H9 (cell line): Measurements from ENCODE around the gene TMEM91. TPM values are rescaled to one million over a fixed set of nuclear protein-coding genes. Genes with fewer than 3 reads are reported as not detected.

Source experiments
- DNase-seq: peaks from one replicate; pipeline ENCODE4 v3.0.0-alpha.2; 2017
- H2AFZ ChIP-seq: one replicate; pipeline ENCODE4 v1.6.1; 2013; ENCODE audit warnings: mild to moderate bottlenecking, low read length, control low read depth, moderate library complexity
- H2AK5ac ChIP-seq: 2 replicates; pipeline ENCODE4 v1.6.1; 2013; ENCODE audit warnings: low read length, control low read depth, mixed read lengths; ENCODE audit not compliant: insufficient read length
- H2BK120ac ChIP-seq: one replicate; pipeline ENCODE4 v1.6.1; 2013; ENCODE audit warnings: low read depth, mild to moderate bottlenecking, low read length, control low read depth, inconsistent platforms; ENCODE audit not compliant: poor library complexity, severe bottlenecking
- H2BK12ac ChIP-seq: 2 replicates; pipeline ENCODE4 v1.6.1; 2013; ENCODE audit warnings: low read length, control low read depth, mixed read lengths, low read depth; ENCODE audit not compliant: insufficient read length
- H2BK15ac ChIP-seq: 2 replicates; pipeline ENCODE4 v1.6.1; 2013; ENCODE audit warnings: low read depth, low read length, control low read depth
- H2BK20ac ChIP-seq: one replicate; pipeline ENCODE4 v1.6.1; 2013; ENCODE audit warnings: low read depth, mild to moderate bottlenecking, low read length, control low read depth, inconsistent platforms; ENCODE audit not compliant: poor library complexity, severe bottlenecking
- H2BK5ac ChIP-seq: 2 replicates; pipeline ENCODE4 v1.6.1; 2013; ENCODE audit warnings: low read length, control low read depth, mixed read lengths; ENCODE audit not compliant: insufficient read length
- H3K14ac ChIP-seq: 2 replicates; pipeline ENCODE4 v1.6.1; 2013; ENCODE audit warnings: low read length, control low read depth; ENCODE audit not compliant: insufficient read depth
- H3K18ac ChIP-seq: 2 replicates; pipeline ENCODE4 v1.6.1; 2013; ENCODE audit warnings: low read depth, mild to moderate bottlenecking, mixed read lengths, low read length, control low read depth; ENCODE audit not compliant: insufficient read length
- H3K23ac ChIP-seq: 2 replicates; pipeline ENCODE4 v1.6.1; 2013; ENCODE audit warnings: low read length, control low read depth, mixed read lengths, low read depth; ENCODE audit not compliant: insufficient read length
- H3K23me2 ChIP-seq: 2 replicates; pipeline ENCODE4 v1.6.1; 2013; ENCODE audit warnings: low read depth, mild to moderate bottlenecking, mixed read lengths, low read length, control low read depth; ENCODE audit not compliant: insufficient read length, poor library complexity, severe bottlenecking
- H3K27ac ChIP-seq: 2 replicates; pipeline ENCODE4 v1.5.1; 2013; ENCODE audit warnings: low read length, control low read depth, mixed read lengths, low read depth; ENCODE audit not compliant: insufficient read length
- H3K27me3 ChIP-seq: 2 replicates; pipeline ENCODE4 v1.6.1; 2013; ENCODE audit warnings: low read length, control low read depth, inconsistent platforms; ENCODE audit not compliant: insufficient read depth
- H3K4ac ChIP-seq: 2 replicates; pipeline ENCODE4 v1.6.1; 2013; ENCODE audit warnings: low read depth, mild to moderate bottlenecking, control low read depth, inconsistent platforms, low read length, moderate library complexity
- H3K4me1 ChIP-seq: 2 replicates; pipeline ENCODE4 v1.6.1; 2013; ENCODE audit warnings: low read length, control low read depth, inconsistent platforms; ENCODE audit not compliant: insufficient read depth
- H3K4me2 ChIP-seq: 2 replicates; pipeline ENCODE4 v1.6.1; 2013; ENCODE audit warnings: low read length, control low read depth, mixed read lengths; ENCODE audit not compliant: insufficient read length, insufficient read depth
- H3K56ac ChIP-seq: 2 replicates; pipeline ENCODE4 v1.6.1; 2013; ENCODE audit warnings: low read depth, mild to moderate bottlenecking, mixed read lengths, low read length, control low read depth; ENCODE audit not compliant: insufficient read length
- H3K79me1 ChIP-seq: 2 replicates; pipeline ENCODE4 v1.6.1; 2013; ENCODE audit warnings: low read depth, mild to moderate bottlenecking, moderate library complexity, low read length, control low read depth, inconsistent platforms; ENCODE audit not compliant: insufficient read depth, poor library complexity, severe bottlenecking
- H3K79me2 ChIP-seq: 2 replicates; pipeline ENCODE4 v1.6.1; 2013; ENCODE audit warnings: low read length, control low read depth, inconsistent platforms; ENCODE audit not compliant: insufficient read depth
- H3K9ac ChIP-seq: 2 replicates; pipeline ENCODE4 v1.6.1; 2013; ENCODE audit warnings: low read length, control low read depth, mixed read lengths; ENCODE audit not compliant: insufficient read length; ENCODE audit errors: extremely low read depth
- H3K9me3 ChIP-seq: one replicate; pipeline ENCODE4 v1.6.1; 2013; ENCODE audit warnings: low read depth, low read length, inconsistent platforms; ENCODE audit not compliant: control insufficient read depth
- H3T11ph ChIP-seq: one replicate; pipeline ENCODE4 v1.6.1; 2013; ENCODE audit warnings: mild to moderate bottlenecking, low read length, control low read depth, inconsistent platforms
- H4K20me1 ChIP-seq: one replicate; pipeline ENCODE4 v1.6.1; 2013; ENCODE audit not compliant: control insufficient read depth, insufficient read length, insufficient read depth
- H4K5ac ChIP-seq: 2 replicates; pipeline ENCODE4 v1.6.1; 2013; ENCODE audit warnings: low read depth, mild to moderate bottlenecking, mixed read lengths, low read length, control low read depth; ENCODE audit not compliant: insufficient read length
- H4K8ac ChIP-seq: replicated peaks from 2 replicates; pipeline ENCODE4 v1.6.1; 2013; ENCODE audit warnings: low read length, control low read depth, mixed read lengths, low read depth; ENCODE audit not compliant: insufficient read length
- H4K91ac ChIP-seq: 2 replicates; pipeline ENCODE4 v1.6.1; 2013; ENCODE audit warnings: low read depth, mild to moderate bottlenecking, moderate library complexity, mixed read lengths, low read length, control low read depth; ENCODE audit not compliant: insufficient read length
- H3K27ac Mint-ChIP-seq, 3 experiments: 2 replicates in 2 of 3; 3 replicates in 1 of 3; pipeline ENCODE4 v1.8.0; 2020 to 2021; ENCODE audit warnings: mixed read lengths in 3 of 3, mild to moderate bottlenecking in 1 of 3, moderate library complexity in 1 of 3
- H3K27me3 Mint-ChIP-seq: 2 replicates; pipeline ENCODE4 v1.8.0; 2021; ENCODE audit warnings: low read depth, mild to moderate bottlenecking, moderate library complexity, mixed read lengths
- H3K36me3 Mint-ChIP-seq, 3 experiments: 2 replicates in 2 of 3; 3 replicates in 1 of 3; pipeline ENCODE4 v1.8.0; 2020 to 2021; ENCODE audit warnings: low read depth in 3 of 3, mixed read lengths in 3 of 3; ENCODE audit not compliant: insufficient read depth in 1 of 3
- H3K4me1 Mint-ChIP-seq, 2 experiments: 2 replicates each; pipeline ENCODE4 v1.8.0; 2020; ENCODE audit warnings: mixed read lengths in 2 of 2
- H3K4me3 Mint-ChIP-seq, 2 experiments: 2 replicates in 1 of 2; 3 replicates in 1 of 2; pipeline ENCODE4 v1.8.0; 2020 to 2021; ENCODE audit warnings: mild to moderate bottlenecking in 2 of 2, mixed read lengths in 2 of 2, moderate library complexity in 1 of 2
- H3K9me3 Mint-ChIP-seq, 2 experiments: 2 replicates in 1 of 2; 3 replicates in 1 of 2; pipeline ENCODE4 v1.8.0; 2020; ENCODE audit warnings: mild to moderate bottlenecking in 2 of 2, mixed read lengths in 2 of 2, moderate library complexity in 1 of 2
- WGBS: extraction: QIAGEN DNeasy Blood & Tissue Kit; methylation state at CpG from one replicate; pipeline ENCODE4 v1.1.7; 2013; ENCODE audit warnings: missing lambda C conversion rate, low lambda C conversion rate, mixed read lengths; ENCODE audit not compliant: insufficient read length; ENCODE audit errors: extremely low coverage; 5-methylcytosine and 5-hydroxymethylcytosine counted together
- total RNA-seq: library from RNA; stranded (reverse); gene quantifications from 2 replicates; pipeline ENCODE4 v1.2.1, GENCODE V29; 2021
- TF ChIP-seq, protein P1 (sequence below): fragments of 200-600 bp; sonication (generic); conservative IDR thresholded peaks from 3 replicates; pipeline ENCODE4 v1.8.0; 2021; ENCODE audit warnings: antibody characterized with exemption, mild to moderate bottlenecking

TMEM91 gene
- total RNA-seq, 1 experiment from 2014 or later = 5.7 TPM

- DNase-seq = no peak
- no peak overlapping the region for H3K9ac ChIP-seq
- no peak overlapping the region for H2BK12ac ChIP-seq
- TF ChIP-seq, protein P1, sequence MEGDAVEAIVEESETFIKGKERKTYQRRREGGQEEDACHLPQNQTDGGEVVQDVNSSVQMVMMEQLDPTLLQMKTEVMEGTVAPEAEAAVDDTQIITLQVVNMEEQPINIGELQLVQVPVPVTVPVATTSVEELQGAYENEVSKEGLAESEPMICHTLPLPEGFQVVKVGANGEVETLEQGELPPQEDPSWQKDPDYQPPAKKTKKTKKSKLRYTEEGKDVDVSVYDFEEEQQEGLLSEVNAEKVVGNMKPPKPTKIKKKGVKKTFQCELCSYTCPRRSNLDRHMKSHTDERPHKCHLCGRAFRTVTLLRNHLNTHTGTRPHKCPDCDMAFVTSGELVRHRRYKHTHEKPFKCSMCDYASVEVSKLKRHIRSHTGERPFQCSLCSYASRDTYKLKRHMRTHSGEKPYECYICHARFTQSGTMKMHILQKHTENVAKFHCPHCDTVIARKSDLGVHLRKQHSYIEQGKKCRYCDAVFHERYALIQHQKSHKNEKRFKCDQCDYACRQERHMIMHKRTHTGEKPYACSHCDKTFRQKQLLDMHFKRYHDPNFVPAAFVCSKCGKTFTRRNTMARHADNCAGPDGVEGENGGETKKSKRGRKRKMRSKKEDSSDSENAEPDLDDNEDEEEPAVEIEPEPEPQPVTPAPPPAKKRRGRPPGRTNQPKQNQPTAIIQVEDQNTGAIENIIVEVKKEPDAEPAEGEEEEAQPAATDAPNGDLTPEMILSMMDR = no peak
- H2BK15ac ChIP-seq = no peak overlapping the region
- Mint-ChIP-seq H3K27ac (no peak overlapping the region), H3K4me3 (no peak overlapping the region), H3K4me1 (peaks cover 0 to 6% of the 10 kb centered on the region in 2 experiments; a peak in 2 of 4 replicates), H3K27me3 (no peaks in the 10 kb centered on the region; the same call in 1 of the 2 replicates), H3K36me3 (peaks cover 2 to 27% (median 20%) of the 10 kb centered on the region in 3 experiments; a peak in 6 of 7 replicates), H3K9me3 (no peaks in the 10 kb centered on the region)
- H2AFZ ChIP-seq = no peak overlapping the region
- no peaks in the 10 kb centered on the region for H3K79me1 ChIP-seq
- no peak overlapping the region for H4K5ac ChIP-seq
- no peak overlapping the region for H3T11ph ChIP-seq
- no peaks in the 10 kb centered on the region for H3K79me2 ChIP-seq
- no peaks in the 10 kb centered on the region for H3K9me3 ChIP-seq
- no peak overlapping the region for H3K23ac ChIP-seq
- no peak overlapping the region for H2AK5ac ChIP-seq
- no peak overlapping the region for H3K4ac ChIP-seq
- no peak overlapping the region for H3K18ac ChIP-seq
- no peak overlapping the region for H3K27ac ChIP-seq
- peaks cover 4% of the 10 kb centered on the region for H3K23me2 ChIP-seq
- no peak overlapping the region for H2BK5ac ChIP-seq
- no peak overlapping the region for H2BK20ac ChIP-seq
- H3K4me2 ChIP-seq = no peak overlapping the region
- H3K14ac ChIP-seq = no peak overlapping the region
- H2BK120ac ChIP-seq = no peak overlapping the region
- H3K27me3 ChIP-seq = no peaks in the 10 kb centered on the region
- WGBS = no CpG with 5 or more reads among the region's 5 CpGs
- no peaks in the 10 kb centered on the region; the same call in 1 of the 2 replicates for H3K4me1 ChIP-seq
- H4K20me1 ChIP-seq = no peaks in the 10 kb centered on the region
- H4K91ac ChIP-seq = no peak overlapping the region
- no peak overlapping the region for H4K8ac ChIP-seq
- no peak overlapping the region for H3K56ac ChIP-seq
These were observed 36.6 kb downstream of the TMEM91 start for GRCh38 chr19:41412953-41413352.
